Esophagus muscularis mucosa (tissue), 4 donors: ENCODE data around the gene LAGE3. TPM values are rescaled to one million over a fixed set of nuclear protein-coding genes. Genes with fewer than 3 reads are reported as not detected.
A peak's percentile ranks its signal among the peaks of the same experiment; 100 is the strongest.

Source experiments
- DNase-seq: peaks from one replicate; pipeline ENCODE4 v3.0.0-alpha.2; 2017; ENCODE audit errors: extremely low spot score
- H3K27ac ChIP-seq, 4 donors: fragments of 200-600 bp; sonication (generic); replicated peaks in 1 of 4; 1 replicate in 3 of 4; 2 replicates in 1 of 4; pipeline ENCODE4 v1.5.1; 2016 to 2019; ENCODE audit warnings: mild to moderate bottlenecking in 1 of 4
- H3K27me3 ChIP-seq, 4 donors: fragments of 200-600 bp; sonication (generic); one replicate each; pipeline versions ENCODE4 v1.5.1 to v1.6.0; 2016 to 2019
- H3K36me3 ChIP-seq, 4 donors: fragments of 200-600 bp; sonication (generic); one replicate each; pipeline ENCODE4 v1.5.1; 2016 to 2019
- H3K4me1 ChIP-seq, 4 donors: fragments of 200-600 bp; sonication (generic); one replicate each; pipeline ENCODE4 v1.5.1; 2016 to 2019
- H3K4me3 ChIP-seq, 4 donors: fragments of 200-600 bp; sonication (generic); 1 replicate in 2 of 4; 2 replicates in 2 of 4; pipeline ENCODE4 v1.5.1; 2016 to 2019; ENCODE audit warnings: mild to moderate bottlenecking in 4 of 4, moderate library complexity in 1 of 4
- H3K9me3 ChIP-seq, 4 donors: fragments of 200-600 bp; sonication (generic); 1 replicate in 3 of 4; 2 replicates in 1 of 4; pipeline ENCODE4 v1.5.1; 2016 to 2019
- EP300 ChIP-seq: sonication (generic); formaldehyde crosslinking; IDR thresholded peaks from one replicate; pipeline ENCODE4 v1.6.1; 2017; ENCODE audit warnings: antibody characterized with exemption
- POLR2A ChIP-seq: fragments of 450-650 bp; IDR thresholded peaks from one replicate; pipeline ENCODE4 v1.6.1; 2017; ENCODE audit warnings: antibody characterized with exemption, moderate library complexity, mild to moderate bottlenecking, low read depth
- POLR2AphosphoS5 ChIP-seq, 2 donors: sonication (generic); formaldehyde crosslinking; IDR thresholded peaks; one replicate each; pipeline ENCODE4 v1.6.1; 2017; ENCODE audit warnings: antibody characterized with exemption in 2 of 2
- WGBS: methylation state at CpG from one replicate; pipeline ENCODE4 v1.1.5; 2018; 5-methylcytosine and 5-hydroxymethylcytosine counted together
- intact Hi-C: fragments of 100-400 bp; cut with DNase I; formaldehyde crosslinking; loops from one replicate; pipeline ENCODE4 v1.15.1; 2023
- total RNA-seq, 4 donors: library from RNA; depleted of rRNA; stranded (reverse); fragments of >200 nt; gene quantifications; one replicate each; pipeline versions ENCODE4 v1.1.0 to v1.2.1, GENCODE V29; 2016
- TF ChIP-seq, protein P1 (sequence below), 3 experiments: fragments of 200-600 bp in 2 of 3; fragments of 450-650 bp in 1 of 3; sonication (generic) in 2 of 3; IDR thresholded peaks; one replicate each; pipeline ENCODE4 v1.5.1; 2017 to 2019; ENCODE audit warnings: antibody characterized with exemption in 3 of 3, mild to moderate bottlenecking in 2 of 3, moderate library complexity in 1 of 3

The LAGE3 gene
- total RNA-seq, 4 donors from 2014 or later, result 14.1 to 21.7 (median 16.9) TPM

DNA sequence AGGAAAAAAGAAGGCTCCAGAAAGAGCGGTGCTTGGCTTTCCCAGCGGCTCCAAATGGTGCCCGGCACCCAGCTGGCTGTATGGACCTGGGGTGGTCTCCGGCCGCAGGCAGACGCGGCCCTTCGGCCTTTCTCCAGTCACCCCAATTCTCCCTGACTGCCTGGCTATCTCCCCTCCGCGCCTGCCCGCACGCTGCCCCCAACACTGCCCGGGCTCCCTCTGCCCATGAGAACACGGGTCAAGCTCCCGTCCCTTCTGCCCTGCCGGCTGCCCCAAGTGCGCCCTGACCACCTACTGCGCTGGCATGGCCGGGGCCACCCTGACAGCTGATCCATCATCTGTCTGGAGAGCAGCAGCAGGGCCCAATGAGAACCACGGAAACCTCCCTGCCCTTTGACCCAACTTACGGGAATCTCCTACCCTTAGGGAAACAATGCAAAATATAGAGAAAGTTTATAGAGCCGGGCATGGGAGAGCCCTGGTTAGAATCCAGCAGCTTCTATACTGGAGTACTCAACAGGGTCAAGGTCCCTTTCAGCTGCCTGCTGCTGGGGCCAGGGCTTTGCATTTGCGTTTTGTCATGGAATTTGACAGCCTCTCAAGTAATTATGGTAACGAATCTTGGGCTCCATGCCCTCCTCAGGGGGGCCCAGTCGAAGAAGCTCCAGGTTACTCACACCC, 38.2 kb upstream of the LAGE3 start:
- Histone ChIP-seq H3K9me3 (no peaks in the 10 kb centered on the region), H3K4me1 (peaks cover 17 to 32% (median 25%) of the 10 kb centered on the region in 4 donors), H3K27ac (peak overlapping the region; percentile 80 to 91 (median 90)), H3K4me3 (peak overlapping the region; percentile 66 to 79 (median 66)), H3K27me3 (no peaks in the 10 kb centered on the region), H3K36me3 (peaks cover 0 to 5% (median 0%) of the 10 kb centered on the region in 4 donors)
- TF ChIP-seq, protein P1, sequence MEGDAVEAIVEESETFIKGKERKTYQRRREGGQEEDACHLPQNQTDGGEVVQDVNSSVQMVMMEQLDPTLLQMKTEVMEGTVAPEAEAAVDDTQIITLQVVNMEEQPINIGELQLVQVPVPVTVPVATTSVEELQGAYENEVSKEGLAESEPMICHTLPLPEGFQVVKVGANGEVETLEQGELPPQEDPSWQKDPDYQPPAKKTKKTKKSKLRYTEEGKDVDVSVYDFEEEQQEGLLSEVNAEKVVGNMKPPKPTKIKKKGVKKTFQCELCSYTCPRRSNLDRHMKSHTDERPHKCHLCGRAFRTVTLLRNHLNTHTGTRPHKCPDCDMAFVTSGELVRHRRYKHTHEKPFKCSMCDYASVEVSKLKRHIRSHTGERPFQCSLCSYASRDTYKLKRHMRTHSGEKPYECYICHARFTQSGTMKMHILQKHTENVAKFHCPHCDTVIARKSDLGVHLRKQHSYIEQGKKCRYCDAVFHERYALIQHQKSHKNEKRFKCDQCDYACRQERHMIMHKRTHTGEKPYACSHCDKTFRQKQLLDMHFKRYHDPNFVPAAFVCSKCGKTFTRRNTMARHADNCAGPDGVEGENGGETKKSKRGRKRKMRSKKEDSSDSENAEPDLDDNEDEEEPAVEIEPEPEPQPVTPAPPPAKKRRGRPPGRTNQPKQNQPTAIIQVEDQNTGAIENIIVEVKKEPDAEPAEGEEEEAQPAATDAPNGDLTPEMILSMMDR (IDR thresholded peaks at IDR 0.05), result no peak
- TF ChIP-seq POLR2AphosphoS5 (IDR thresholded peaks at IDR 0.05) (no peak), EP300 (no peak), POLR2A (no peak)
- intact Hi-C loops, result no loop called here
- 54% methylated on average over 24 of the region's 25 CpGs for WGBS
- no peak for DNase-seq

- intact Hi-C loops, result no loop called here
- H3K9me3 ChIP-seq, result no peaks in the 10 kb centered on the region
- peaks cover 0 to 6% (median 0%) of the 10 kb centered on the region in 4 donors for H3K36me3 ChIP-seq
- peak overlapping the region; percentile 66 to 79 (median 66) for H3K4me3 ChIP-seq
- no peak for DNase-seq
- H3K27me3 ChIP-seq, result no peaks in the 10 kb centered on the region
- H3K27ac ChIP-seq, result peak overlapping the region; percentile 80 to 91 (median 90)
- TF ChIP-seq EP300, result no peak
- no peak for TF ChIP-seq POLR2AphosphoS5 (IDR thresholded peaks at IDR 0.05)
- TF ChIP-seq, protein P1 (IDR thresholded peaks at IDR 0.05), result no peak
- TF ChIP-seq POLR2A, result no peak
- WGBS, result 33% methylated on average over 19 of the region's 19 CpGs
- H3K4me1 ChIP-seq, result peaks cover 17 to 32% (median 25%) of the 10 kb centered on the region in 4 donors
Observed at GRCh38 chrX:154516656-154517100, 37.6 kb upstream of the LAGE3 start.

DNA sequence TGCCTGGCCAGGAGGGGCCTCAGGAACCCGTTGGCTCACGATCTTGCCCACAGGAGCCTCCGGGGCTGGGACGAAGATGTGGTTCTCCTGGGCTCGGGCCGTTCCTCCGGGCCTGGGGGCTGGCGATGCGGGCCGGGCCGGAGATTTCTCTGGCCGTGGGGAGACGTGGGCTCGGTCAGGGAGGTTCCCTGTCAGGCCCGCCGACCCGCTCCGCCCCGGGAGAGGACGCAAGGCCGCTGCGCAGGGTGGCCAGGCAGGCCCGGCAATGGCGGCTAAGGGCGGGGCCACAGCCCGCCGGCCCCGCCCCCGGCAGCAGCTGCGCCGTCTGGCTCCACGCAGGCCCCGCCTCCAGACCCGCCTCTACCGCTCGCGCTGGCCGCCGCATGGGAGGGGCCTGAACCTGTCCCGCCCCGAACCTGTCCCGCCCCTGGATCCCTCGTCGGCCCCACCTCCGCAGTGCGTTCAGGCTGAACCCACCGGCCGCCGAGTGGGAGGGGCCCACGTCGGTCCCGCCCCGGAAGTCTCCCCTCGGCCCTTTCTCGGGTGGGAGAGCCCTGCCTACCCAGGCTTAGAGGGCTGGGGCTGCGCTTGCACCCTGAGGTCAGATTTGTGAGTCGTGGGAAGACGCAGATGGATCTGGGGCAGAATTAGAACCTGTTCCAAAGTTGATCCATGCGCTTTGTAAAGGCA, 37.0 kb upstream of the LAGE3 start, which contains the start of gene FAM3A:
Gene FAM3A, minus strand, starts transcription at position 267 of the 690 bp plus-strand sequence. CDS start 460 bp downstream, outside the sequence.
- Histone ChIP-seq H3K9me3 (no peaks in the 10 kb centered on the region), H3K27ac (peak within 1 kb of the TSS; percentile 80 to 91 (median 90)), H3K36me3 (peaks cover 0 to 6% (median 0%) of the 10 kb centered on the region in 4 donors), H3K4me3 (peak within 1 kb of the TSS; percentile 66 to 79 (median 66)), H3K27me3 (no peaks in the 10 kb centered on the region), H3K4me1 (peaks cover 17 to 32% (median 25%) of the 10 kb centered on the region in 4 donors)
- DNase-seq, result peak; percentile 96
- 37% methylated on average over 9 of the region's 59 CpGs for WGBS
- TF ChIP-seq POLR2A, result peak; percentile 90
- no peak for TF ChIP-seq EP300
- peak; percentile 74 to 93 for TF ChIP-seq POLR2AphosphoS5 (IDR thresholded peaks at IDR 0.05)
- intact Hi-C loops, result no loop called here

GRCh38 chrX:154515090-154515965, 36.2 kb upstream of the LAGE3 start:
- WGBS, result 72% methylated on average over 13 of the region's 34 CpGs
- Histone ChIP-seq H3K27ac (peak overlapping the region; percentile 80 to 91 (median 90)), H3K4me1 (peaks cover 17 to 32% (median 25%) of the 10 kb centered on the region in 4 donors), H3K9me3 (no peaks in the 10 kb centered on the region), H3K27me3 (no peaks in the 10 kb centered on the region), H3K36me3 (peaks cover 0 to 6% (median 0%) of the 10 kb centered on the region in 4 donors), H3K4me3 (peak overlapping the region; percentile 66 to 79 (median 66))
- intact Hi-C loops, result no loop called here
- DNase-seq, result no peak
- TF ChIP-seq POLR2A, result no peak
- TF ChIP-seq, protein P1 (IDR thresholded peaks at IDR 0.05), result no peak
- TF ChIP-seq EP300, result no peak
- no peak for TF ChIP-seq POLR2AphosphoS5 (IDR thresholded peaks at IDR 0.05)
